HG03139 (cell line): Measurements from ENCODE around the gene NPHP4.

ENCODE experiments used
- ATAC-seq: cut with Tn5 transposase; IDR thresholded peaks from one replicate; pipeline ENCODE4 v1.9.1; 2021; ENCODE audit not compliant: unreplicated experiment

Gene NPHP4

DNA sequence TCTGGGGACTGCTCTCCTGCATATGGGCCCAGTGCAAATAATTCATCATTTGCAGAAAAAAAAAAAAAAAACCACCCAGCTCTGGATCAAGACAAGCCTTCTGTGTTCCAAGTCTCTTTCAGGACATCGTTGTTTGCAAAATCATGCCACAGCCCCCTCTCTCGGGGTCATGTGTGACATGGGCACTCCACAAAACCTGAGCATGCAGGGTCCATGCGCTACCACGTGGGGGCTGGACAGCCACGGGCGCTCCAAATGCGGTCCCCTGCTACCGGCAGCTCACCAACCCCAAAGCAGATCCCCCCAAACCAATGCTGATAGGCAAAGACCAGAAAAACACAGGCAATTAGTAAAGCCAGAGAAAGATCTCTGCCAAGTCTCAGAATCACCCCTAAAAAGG, 17.6 kb downstream of the NPHP4 start:
- ATAC-seq, result no peak

GRCh38 chr1:5973771-5974170, 18.5 kb downstream of the NPHP4 start:
- ATAC-seq, result no peak

- ATAC-seq, result no peak
Measured at GRCh38 chr1:5972198-5972520, 20.1 kb downstream of the NPHP4 start.

GRCh38 chr1:5971471-5972197, 20.6 kb downstream of the NPHP4 start:
- no peak for ATAC-seq

DNA sequence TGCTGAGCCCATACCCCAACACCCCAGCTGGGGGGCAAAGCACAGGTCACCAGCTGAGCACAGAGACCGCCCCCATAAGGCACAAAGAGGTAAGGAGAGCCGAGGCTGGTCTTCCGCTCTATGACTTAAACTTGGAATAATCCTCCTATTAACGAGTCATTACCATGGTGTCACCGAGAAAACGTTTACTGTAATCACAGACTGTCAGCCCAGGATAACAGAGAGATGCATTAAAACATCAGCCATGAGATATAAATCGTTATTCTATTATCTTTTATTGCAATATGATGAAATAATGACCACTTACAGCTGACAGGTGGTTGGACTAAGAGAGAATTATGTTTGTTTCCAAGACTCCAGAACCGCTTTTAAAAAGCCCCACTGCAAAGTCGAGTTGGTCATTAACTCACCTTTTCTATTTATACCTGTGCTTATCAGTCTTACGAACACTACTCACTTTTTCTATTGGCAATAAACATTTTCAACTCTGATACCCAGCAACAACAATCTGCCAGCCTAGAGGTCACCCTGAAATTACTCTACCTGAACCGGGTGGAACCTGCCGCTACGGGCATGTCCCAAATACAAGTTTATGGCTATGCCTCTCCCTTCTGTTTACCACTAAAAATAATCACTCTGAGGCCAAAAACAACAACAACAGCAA, 21.5 kb downstream of the NPHP4 start:
- no peak for ATAC-seq

DNA sequence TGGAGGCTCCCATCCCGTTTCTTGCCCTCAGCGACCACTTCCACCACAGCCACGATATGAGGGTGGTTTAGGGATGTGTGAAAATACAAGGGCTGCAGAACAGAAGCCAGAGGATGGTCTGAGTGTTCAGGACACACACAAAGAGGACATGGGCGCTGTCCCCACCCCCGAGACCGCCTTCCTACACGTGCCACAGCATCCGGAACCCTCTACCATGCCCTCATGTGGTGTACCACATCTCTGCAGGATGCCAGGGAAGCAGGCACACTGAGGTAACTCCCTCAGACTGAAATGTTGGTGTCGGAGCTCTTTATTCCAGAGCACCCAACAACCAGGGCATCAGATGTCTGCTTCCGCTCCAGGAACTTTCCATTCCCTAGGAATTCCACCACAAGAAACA, 23.1 kb downstream of the NPHP4 start:
- no peak for ATAC-seq

DNA sequence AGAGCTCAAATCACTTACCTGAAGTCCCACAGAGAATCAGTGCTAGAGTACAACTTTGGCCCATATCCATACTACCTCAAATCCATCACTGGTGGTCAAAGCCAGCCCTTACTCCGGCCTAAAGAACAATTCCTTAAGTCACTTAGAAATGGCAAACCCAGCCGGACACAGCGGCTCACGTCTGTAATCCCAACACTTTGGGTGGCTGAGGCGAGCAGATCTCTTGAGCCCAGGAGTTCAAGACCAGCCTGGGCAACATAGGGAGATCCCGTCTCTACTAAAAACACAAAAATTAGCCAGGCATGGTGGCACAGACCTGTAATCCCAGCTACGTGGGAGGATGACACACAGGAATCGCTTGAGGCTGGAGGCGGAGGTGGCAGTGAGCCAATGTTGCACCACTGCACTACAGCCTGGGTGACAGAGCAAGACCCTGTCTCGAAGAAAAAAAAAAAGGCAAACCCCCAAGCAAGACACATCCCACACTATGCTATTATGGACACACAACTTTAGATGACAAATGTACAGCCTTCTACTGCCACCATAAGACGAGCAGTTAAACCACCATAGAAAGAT, 24.0 kb downstream of the NPHP4 start:
- no peak for ATAC-seq

DNA sequence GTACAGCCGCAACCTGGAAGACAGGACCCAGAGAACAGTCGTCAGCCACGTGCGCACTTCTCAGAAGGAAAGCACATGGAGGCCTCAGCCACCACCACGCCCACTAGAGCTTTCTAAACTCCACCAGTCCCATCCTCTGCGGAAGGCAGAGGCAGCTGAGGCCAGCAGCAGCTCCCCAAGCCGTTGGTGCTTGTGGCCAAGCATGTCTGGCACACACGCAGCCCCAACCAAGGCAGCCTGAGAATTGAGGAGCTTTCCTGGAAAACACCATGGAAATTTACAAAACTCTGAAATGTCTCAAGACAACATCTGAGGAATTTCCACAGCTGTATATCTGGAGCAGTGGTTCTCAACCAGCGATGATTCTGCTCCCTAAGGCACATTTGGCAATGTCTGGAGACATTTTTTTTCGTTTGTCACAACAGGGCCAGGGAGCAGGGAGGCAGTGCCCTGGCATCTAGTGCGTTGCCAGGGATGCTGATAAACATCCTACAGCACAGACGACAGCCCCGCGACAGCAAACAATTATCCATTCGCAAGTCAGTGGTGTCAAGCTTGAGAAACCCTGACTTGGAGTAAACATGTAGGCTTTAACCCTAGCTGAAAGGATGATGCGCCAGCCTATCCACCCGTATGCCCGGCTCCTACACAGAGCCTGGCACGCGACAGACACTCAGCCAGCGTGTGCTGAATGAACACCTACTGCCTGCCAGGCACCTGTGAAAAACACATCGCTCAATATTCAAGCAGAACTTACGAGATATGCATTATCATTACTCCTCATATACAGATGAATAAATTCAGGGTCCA, 24.7 kb downstream of the NPHP4 start:
- ATAC-seq, result no peak

DNA sequence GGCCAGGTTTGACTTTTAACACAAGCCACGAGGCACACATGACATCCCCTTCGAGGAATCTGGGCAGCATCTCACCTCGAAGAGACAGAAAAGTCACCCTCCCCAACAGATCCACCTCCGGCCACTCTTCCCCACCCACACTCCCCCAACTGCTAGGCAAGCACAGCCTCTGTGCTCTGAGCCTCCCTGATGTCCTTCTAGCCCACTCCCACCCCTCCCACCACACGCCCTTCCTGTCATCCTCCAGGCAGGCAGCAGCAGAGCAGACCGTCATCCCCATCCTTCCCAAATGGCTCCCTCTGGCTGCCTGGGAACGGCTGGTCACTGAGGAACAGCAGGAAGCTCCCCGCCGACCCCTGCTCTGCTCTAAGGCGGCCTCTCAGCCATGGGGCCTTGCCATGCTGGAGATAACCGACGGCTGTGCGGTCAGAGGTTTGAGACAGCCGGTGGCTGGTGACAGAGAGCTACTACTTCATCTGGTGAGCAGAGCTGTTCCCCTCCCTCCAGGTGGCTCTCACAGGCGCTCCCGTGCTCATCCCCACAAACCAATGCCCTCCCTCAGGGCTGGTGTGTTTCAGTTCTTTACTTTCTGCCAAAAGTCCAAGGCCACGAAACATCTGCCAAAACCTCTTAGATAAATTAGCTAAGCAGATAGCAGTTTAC, 25.6 kb downstream of the NPHP4 start:
- no peak for ATAC-seq

DNA sequence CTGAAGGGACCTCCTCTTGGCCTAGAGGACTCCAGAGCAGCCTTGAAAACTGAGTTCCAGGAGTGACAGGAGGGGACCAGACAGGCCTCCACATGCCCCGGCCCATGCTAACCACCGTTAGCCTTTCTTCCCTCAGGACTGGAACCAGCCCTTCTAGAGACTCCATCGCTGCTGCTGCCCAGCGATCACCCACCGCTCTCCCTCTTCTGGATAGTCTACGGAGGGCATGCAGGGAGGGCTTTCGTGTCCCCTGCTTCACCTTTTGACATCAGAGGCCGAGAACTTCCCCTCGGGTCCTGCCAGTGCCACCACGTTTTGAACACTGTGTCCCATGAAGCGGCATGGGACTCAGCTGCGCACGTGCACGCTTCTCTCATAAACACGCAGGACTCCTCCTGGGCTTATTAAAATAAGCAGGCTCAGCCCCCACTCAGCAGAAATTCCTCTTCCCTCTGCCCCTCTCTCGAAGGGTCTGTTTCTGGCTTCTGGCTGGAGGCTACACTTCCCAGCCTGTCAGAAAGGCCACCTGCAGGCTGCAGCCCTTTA, 26.6 kb downstream of the NPHP4 start:
- no peak for ATAC-seq

GRCh38 chr1:5962265-5963105, 29.7 kb downstream of the NPHP4 start:
- no peak for ATAC-seq

GRCh38 chr1:5961601-5962000, 30.6 kb downstream of the NPHP4 start:
- no peak for ATAC-seq

GRCh38 chr1:5960336-5960735, 31.9 kb downstream of the NPHP4 start:
- ATAC-seq, result no peak

- ATAC-seq, result no peak
Measured at GRCh38 chr1:5959667-5960230, 32.5 kb downstream of the NPHP4 start.

DNA sequence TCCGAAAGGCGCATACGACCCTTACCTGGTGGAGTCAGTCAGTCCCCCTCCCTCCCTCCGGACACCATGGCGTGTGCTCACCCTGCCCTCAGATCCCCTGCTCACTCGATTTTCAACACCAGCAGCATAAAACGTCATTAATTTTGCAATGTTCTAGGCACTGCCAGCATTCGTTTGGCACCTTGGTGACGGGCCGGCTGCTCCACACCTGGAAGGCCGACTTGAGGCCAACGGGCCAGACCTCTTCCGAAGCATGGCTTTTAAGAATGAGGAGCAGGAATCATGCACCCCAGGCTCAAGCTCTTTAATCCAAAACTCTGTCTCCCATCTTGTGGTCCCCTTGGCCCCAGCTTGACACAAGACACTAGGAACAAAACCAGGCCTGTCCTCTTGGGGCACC, 33.1 kb downstream of the NPHP4 start:
- ATAC-seq, result no peak

DNA sequence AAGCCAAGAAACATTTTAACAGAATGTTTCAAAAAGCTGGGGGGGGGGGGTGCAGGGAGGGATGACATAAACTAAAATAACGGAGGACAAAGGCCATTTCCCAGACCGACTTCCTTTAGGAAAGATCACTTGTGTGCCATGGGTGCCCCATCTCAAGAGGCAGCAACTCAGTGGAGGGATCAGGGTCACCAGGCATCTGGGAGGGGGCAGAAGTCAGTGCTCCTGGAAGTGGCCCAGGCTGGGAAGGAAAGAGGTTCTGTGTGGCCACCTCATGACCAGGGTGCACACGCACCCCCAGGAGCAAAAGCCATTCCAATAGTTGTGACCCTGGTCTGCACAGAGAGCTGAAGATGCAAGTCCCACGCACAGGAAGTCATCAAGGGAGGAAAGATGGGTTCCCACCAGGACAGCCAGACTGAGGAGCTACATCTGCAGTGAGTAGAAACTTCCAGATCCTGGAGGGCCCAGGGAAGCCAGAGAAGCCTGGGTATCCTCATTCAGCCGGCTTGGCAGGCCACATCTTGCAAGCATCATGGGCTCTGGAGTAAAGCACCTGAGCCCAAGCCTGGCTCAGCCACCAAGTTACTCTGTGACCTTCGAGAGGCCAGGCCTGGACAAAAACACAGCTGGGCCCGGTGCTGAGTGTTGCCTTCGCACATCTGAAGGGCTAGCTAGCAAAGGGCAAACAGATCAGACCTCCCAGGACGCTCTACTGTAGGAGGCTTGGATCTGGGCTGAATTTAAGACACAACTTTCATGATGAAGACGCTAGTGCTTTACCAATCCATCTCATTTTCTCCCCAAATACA, 36.0 kb downstream of the NPHP4 start:
- no peak for ATAC-seq

- no peak for ATAC-seq
Measured at GRCh38 chr1:5955479-5955977, 36.7 kb downstream of the NPHP4 start.

DNA sequence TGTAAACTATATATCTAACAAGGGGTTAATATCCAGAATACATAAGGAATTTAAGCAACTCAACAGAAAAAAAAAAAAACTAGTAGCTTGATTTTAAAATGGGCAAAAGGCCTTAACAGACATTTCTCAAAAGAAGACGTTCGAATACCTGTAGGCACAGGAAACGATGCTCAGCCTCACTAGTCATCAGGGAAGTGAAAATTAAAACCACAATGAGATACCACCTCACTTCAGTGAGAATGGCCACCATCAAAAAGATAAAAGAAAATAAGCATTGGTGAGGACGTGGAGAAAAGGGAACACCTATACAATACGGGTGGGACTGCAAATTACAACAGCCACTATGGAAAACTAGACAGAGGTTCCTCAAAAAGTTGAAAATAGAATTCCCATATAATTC, 37.3 kb downstream of the NPHP4 start:
- no peak for ATAC-seq

DNA sequence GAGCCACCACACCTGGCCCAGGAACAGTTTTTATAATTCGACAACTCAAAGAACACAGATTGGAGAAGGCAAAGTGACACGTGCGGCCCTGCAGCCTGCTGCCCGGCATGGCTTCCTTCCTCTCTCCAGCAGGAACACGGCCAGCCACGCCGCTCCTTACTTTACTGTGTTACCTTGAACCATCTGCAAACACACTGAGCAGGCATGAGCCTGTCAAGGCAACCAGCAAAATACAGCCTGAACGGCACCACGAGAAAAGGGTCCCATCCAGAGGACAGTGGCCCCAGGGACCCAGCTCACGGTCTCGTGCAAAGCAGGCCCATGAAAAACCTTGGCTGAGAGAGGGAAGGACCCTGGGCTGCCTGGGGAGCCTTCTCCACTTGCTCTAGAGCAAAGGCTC, 38.8 kb downstream of the NPHP4 start:
- ATAC-seq, result no peak
